Heart left ventricle (tissue), 16 donors: ENCODE results near the gene PLXNA1. TPM values are rescaled to one million over a fixed set of nuclear protein-coding genes. Genes with fewer than 3 reads are reported as not detected.
A peak's percentile ranks its signal among the peaks of the same experiment; 100 is the strongest.

Experiments
- ATAC-seq, 4 donors: fragments of 200-7000 bp; cut with Tn5 transposase; one replicate each; pipeline ENCODE4 v1.9.1; 2020 to 2022; ENCODE audit warnings: moderate library complexity in 4 of 4, mild to moderate bottlenecking in 3 of 4, moderate number of reproducible peaks in 1 of 4
- DNase-seq, 5 donors: peaks; one replicate each; pipeline ENCODE4 v3.0.0-alpha.2; 2020
- H3K27ac ChIP-seq, 12 donors: fragments of 200-600 bp; sonication (generic) in 4 of 12; one replicate each; pipeline versions ENCODE4 v1.5.0 to v1.8.0; 2016 to 2022; ENCODE audit warnings: mild to moderate bottlenecking in 2 of 12
- H3K27me3 ChIP-seq, 9 donors: fragments of 200-600 bp; sonication (generic) in 2 of 9; one replicate each; pipeline versions ENCODE4 v1.5.1 to v1.8.0; 2016 to 2022; ENCODE audit warnings: mild to moderate bottlenecking in 3 of 9
- H3K36me3 ChIP-seq, 9 donors: fragments of 200-600 bp; sonication (generic) in 2 of 9; one replicate each; pipeline versions ENCODE4 v1.5.0 to v1.8.0; 2018 to 2022; ENCODE audit warnings: mild to moderate bottlenecking in 2 of 9
- H3K4me1 ChIP-seq, 12 donors: fragments of 200-600 bp; sonication (generic) in 4 of 12; one replicate each; pipeline versions ENCODE4 v1.5.0 to v1.8.0; 2016 to 2022; ENCODE audit warnings: mild to moderate bottlenecking in 3 of 12
- H3K4me3 ChIP-seq, 12 donors: fragments of 200-600 bp; sonication (generic) in 4 of 12; one replicate each; pipeline versions ENCODE4 v1.5.0 to v1.8.0; 2017 to 2022; ENCODE audit warnings: mild to moderate bottlenecking in 9 of 12, moderate library complexity in 4 of 12
- H3K9me3 ChIP-seq, 12 donors: fragments of 200-600 bp; sonication (generic) in 4 of 12; one replicate each; pipeline versions ENCODE4 v1.5.0 to v1.8.0; 2016 to 2022; ENCODE audit warnings: mild to moderate bottlenecking in 1 of 12
- POLR2A ChIP-seq, 2 donors: fragments of 450-650 bp; IDR thresholded peaks; one replicate each; pipeline ENCODE4 v1.6.1; 2017; ENCODE audit warnings: antibody characterized with exemption in 2 of 2, mild to moderate bottlenecking in 2 of 2, moderate library complexity in 2 of 2
- WGBS, 4 donors: extraction: QIAGEN DNeasy Blood & Tissue Kit in 2 of 4; methylation state at CpG; one replicate each; pipeline versions ENCODE4 v1.1.5 to v1.1.7; 2013 to 2018; 5-methylcytosine and 5-hydroxymethylcytosine counted together
- intact Hi-C, 10 donors: fragments of 100-400 bp; cut with DNase I; formaldehyde crosslinking; loops; one replicate each; pipeline versions ENCODE4 v1.11.1 to v1.14.2; 2022
- polyA plus RNA-seq, 2 donors: library from polyadenylated mRNA; stranded (reverse); fragments of 200-250 nt; gene quantifications; one replicate each; pipeline ENCODE4 v1.2.3, GENCODE V29; 2013
- total RNA-seq, 9 donors: library from RNA; depleted of rRNA in 2 of 9; stranded (reverse); fragments of >200 nt in 2 of 9; fragmentation: NEBNext Ultra II Directional in 3 of 9; extraction: Animal tissue kit (Norgen Biotek cat#: 25700) in 3 of 9; gene quantifications; one replicate each; pipeline versions ENCODE4 v1.1.0 to v1.2.4, GENCODE V29; 2016 to 2023
- TF ChIP-seq, protein P1 (sequence below), 12 donors: fragments of 200-600 bp; sonication (generic) in 4 of 12; IDR thresholded peaks; one replicate each; pipeline versions ENCODE4 v1.5.0 to v1.8.0; 2018 to 2022; ENCODE audit warnings: antibody characterized with exemption in 12 of 12, mild to moderate bottlenecking in 5 of 12
- donor health status: ischemic (EF 13 %, LVEDD 7.1; RV severe dilation, severe dysfunction).
- donor health status: healthy with polysubstance abuse.
- donor health status: DM: no; HTN: yes; CAD: no.
- donor health status: DM: no; HTN: no; CAD: no.
- donor health status: ischemic (EF 25% LVEDD 6.9; RV normal size, moderate dysfunction).
- donor health status: ischemic (EF 25% LVEDD 5.7; RV mildly dilated, moderate dysfunction).
- donor health status: healthy.
- donor health status: DM: yes; HTN: yes; CAD: no.
- donor health status: ischemic (EF 35%, LVEDD 5.7; RV mildly dilated, moderate dysfunction).
- donor health status: nonischemic (EF 11% LVEDD 7.7; RV severe dilation, severe dysfunction).
- donor health status: DM: yes; HTN: yes; CAD: no.
- donor health status: PGD.
- donor health status: ischemic (EF 29% LVEDD 5.4; RV normal size, mild dysfunction).
- donor health status: nonischemic (EF 23%, LVEDD 6.1; RV moderate dilation, normal function).

PLXNA1 gene
- total and polyA plus RNA-seq, 11 donors, result 14.6 to 38.8 (median 29.6) TPM

- Histone ChIP-seq H3K9me3 (no peaks in the 10 kb centered on the region), H3K4me3 (no peak overlapping the region), H3K27ac (no peak overlapping the region), H3K27me3 (no peaks in the 10 kb centered on the region), H3K4me1 (peaks cover 4 to 60% (median 26%) of the 10 kb centered on the region in 12 donors), H3K36me3 (peaks cover 0 to 12% (median 4%) of the 10 kb centered on the region in 9 donors)
- ATAC-seq, result no peak
- 86 to 96% (median 90%) methylated on average over 8 of the region's 8 CpGs for WGBS, 4 donors
- intact Hi-C loops, result no loop called here
- no peak for DNase-seq
- TF ChIP-seq POLR2A (IDR thresholded peaks at IDR 0.05), result no peak
- TF ChIP-seq, protein P1, sequence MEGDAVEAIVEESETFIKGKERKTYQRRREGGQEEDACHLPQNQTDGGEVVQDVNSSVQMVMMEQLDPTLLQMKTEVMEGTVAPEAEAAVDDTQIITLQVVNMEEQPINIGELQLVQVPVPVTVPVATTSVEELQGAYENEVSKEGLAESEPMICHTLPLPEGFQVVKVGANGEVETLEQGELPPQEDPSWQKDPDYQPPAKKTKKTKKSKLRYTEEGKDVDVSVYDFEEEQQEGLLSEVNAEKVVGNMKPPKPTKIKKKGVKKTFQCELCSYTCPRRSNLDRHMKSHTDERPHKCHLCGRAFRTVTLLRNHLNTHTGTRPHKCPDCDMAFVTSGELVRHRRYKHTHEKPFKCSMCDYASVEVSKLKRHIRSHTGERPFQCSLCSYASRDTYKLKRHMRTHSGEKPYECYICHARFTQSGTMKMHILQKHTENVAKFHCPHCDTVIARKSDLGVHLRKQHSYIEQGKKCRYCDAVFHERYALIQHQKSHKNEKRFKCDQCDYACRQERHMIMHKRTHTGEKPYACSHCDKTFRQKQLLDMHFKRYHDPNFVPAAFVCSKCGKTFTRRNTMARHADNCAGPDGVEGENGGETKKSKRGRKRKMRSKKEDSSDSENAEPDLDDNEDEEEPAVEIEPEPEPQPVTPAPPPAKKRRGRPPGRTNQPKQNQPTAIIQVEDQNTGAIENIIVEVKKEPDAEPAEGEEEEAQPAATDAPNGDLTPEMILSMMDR (IDR thresholded peaks at IDR 0.05), result no peak
Measured at GRCh38 chr3:127006781-127007436, 24.0 kb downstream of the PLXNA1 start.

DNA sequence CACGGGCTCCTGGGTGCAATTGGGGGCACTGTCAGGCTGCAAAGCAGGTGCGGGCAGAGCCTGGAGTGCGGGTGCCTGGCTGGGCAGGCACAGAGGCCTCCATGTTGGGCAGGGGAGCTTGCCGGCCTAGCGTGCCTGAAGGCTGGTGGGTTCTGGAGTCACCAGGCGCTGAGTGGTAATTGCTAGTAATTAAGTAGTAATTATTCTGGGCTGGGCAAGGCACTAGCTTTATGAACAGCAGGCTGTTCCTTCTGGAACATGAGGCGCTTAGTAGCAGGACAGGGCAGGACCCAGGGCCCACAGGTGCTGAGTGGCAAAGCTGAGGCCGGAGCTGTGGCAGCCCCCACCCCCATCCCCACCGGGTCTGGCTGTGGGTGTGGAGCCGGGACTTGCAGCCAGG lies 25.3 kb downstream of the PLXNA1 start:
- TF ChIP-seq, protein P1 (IDR thresholded peaks at IDR 0.05), result no peak
- no peak for TF ChIP-seq POLR2A (IDR thresholded peaks at IDR 0.05)
- Histone ChIP-seq H3K27me3 (no peaks in the 10 kb centered on the region), H3K4me1 (peaks cover 0 to 48% (median 16%) of the 10 kb centered on the region in 12 donors), H3K4me3 (no peak overlapping the region), H3K27ac (no peak overlapping the region), H3K36me3 (peaks cover 0 to 23% (median 10%) of the 10 kb centered on the region in 9 donors), H3K9me3 (no peaks in the 10 kb centered on the region)
- DNase-seq, result no peak
- intact Hi-C loops, result no loop called here
- WGBS, 4 donors, result 82 to 99% (median 90%) methylated on average over 7 to 10 of the region's 10 CpGs
- ATAC-seq, result no peak

DNA sequence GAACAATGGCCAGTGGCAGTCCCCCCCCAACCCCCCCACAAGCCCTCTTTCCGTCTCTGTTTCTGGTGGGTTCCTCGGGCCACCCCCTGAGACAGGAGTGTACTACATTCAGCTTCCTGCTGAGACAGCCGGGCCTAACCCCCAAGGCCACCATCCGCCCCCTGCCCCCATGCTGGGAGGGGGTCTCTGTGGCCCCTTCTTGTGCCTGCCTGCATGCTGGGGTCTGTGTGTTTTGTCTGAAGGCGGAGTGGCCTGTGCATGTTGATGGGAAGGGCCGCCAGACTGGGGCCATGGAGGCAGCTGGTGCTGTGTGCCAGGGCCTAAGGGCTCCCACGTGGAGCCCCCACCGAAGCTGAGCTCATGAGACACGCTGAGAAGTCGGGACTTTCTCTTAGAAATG lies 26.6 kb downstream of the PLXNA1 start:
- H3K9me3 ChIP-seq, result no peaks in the 10 kb centered on the region
- WGBS, 4 donors, result 65 to 71% (median 67%) methylated on average over 10 of the region's 10 CpGs
- no peak overlapping the region for H3K4me3 ChIP-seq
- intact Hi-C loops, result no loop called here
- no peak for TF ChIP-seq POLR2A (IDR thresholded peaks at IDR 0.05)
- TF ChIP-seq, protein P1 (IDR thresholded peaks at IDR 0.05), result no peak
- no peaks in the 10 kb centered on the region for H3K27me3 ChIP-seq
- DNase-seq (no peak), ATAC-seq (no peak)
- peaks cover 0 to 33% (median 14%) of the 10 kb centered on the region in 9 donors for H3K36me3 ChIP-seq
- H3K4me1 ChIP-seq, result peaks cover 0 to 44% (median 15%) of the 10 kb centered on the region in 12 donors
- H3K27ac ChIP-seq, result no peak overlapping the region

- peaks cover 0 to 44% (median 15%) of the 10 kb centered on the region in 12 donors for H3K4me1 ChIP-seq
- intact Hi-C loops, result no loop called here
- ATAC-seq, result peak in 2 of 4 donors; percentile 38 to 57
- H3K4me3 ChIP-seq, result no peak overlapping the region
- H3K27ac ChIP-seq, result peak overlapping the region in 1 of 12 donors; percentile 18
- peak in 3 of 5 donors; percentile 31 to 75 (median 51) for DNase-seq
- no peaks in the 10 kb centered on the region for H3K27me3 ChIP-seq
- H3K36me3 ChIP-seq, result peaks cover 0 to 48% (median 18%) of the 10 kb centered on the region in 9 donors
- 73 to 90% (median 82%) methylated on average over 6 to 8 of the region's 8 CpGs for WGBS, 4 donors
- no peaks in the 10 kb centered on the region for H3K9me3 ChIP-seq
- TF ChIP-seq POLR2A (IDR thresholded peaks at IDR 0.05), result no peak
- TF ChIP-seq, protein P1 (IDR thresholded peaks at IDR 0.05), result no peak
Measured at GRCh38 chr3:127011270-127011992, 28.5 kb downstream of the PLXNA1 start.
